PC-3 (cell line): ENCODE measurements around the gene MRPL1. TPM values are rescaled to one million over a fixed set of nuclear protein-coding genes. Genes with fewer than 3 reads are reported as not detected.
"Not testable (repeated sequence)": the region's sequence is repeated elsewhere in the genome, so short reads cannot be mapped to it uniquely, and the experiment has no call there.

Source experiments
- ATAC-seq: fragments of 200-7000 bp; cut with Tn5 transposase; 2 replicates; pipeline ENCODE4 v1.9.1; 2020; ENCODE audit warnings: mild to moderate bottlenecking, moderate library complexity
- BruUV-seq: library from RNA; stranded (reverse); fragments of 400-500 nt; replicated peaks from 2 replicates; lab custom pipeline; 2021; lab: Mats Ljungman, UMichigan
- CTCF ChIA-PET: fragments of 300-600 bp; sonication (Branson Sonifier 250); formaldehyde crosslinking; loops from one replicate; lab custom pipeline; 2022; ENCODE audit warnings: antibody characterized with exemption; lab: Charles Lee
- POLR2A ChIA-PET: fragments of 300-600 bp; sonication (Branson Sonifier 250); formaldehyde crosslinking; loops from one replicate; lab custom pipeline; 2022; ENCODE audit warnings: antibody characterized with exemption; ENCODE audit not compliant: unreplicated experiment; lab: Charles Lee
- DNase-seq: peaks from one replicate; pipeline ENCODE4 v3.0.0-alpha.2; 2015
- H2AFZ ChIP-seq: fragments of 300-600 bp; sonication (generic); 2 replicates; pipeline ENCODE4 v1.6.0; 2016; ENCODE audit warnings: antibody characterized with exemption, low read length
- H3F3A ChIP-seq: fragments of 300-600 bp; sonication (generic); one replicate; pipeline ENCODE4 v1.6.0; 2017; ENCODE audit warnings: antibody characterized with exemption, low read length, control low read depth, mild to moderate bottlenecking; ENCODE audit not compliant: unreplicated experiment
- H3K27ac ChIP-seq: fragments of 300-600 bp; sonication (generic); 2 replicates; pipeline ENCODE4 v1.5.1; 2016; ENCODE audit warnings: mild to moderate bottlenecking, low read length
- H3K27me3 ChIP-seq: fragments of 300-600 bp; sonication (generic); 2 replicates; pipeline ENCODE4 v1.6.1; 2016; ENCODE audit warnings: low read length, mixed read lengths
- H3K36me3 ChIP-seq: fragments of 300-600 bp; sonication (generic); 2 replicates; pipeline ENCODE4 v1.6.1; 2016; ENCODE audit warnings: low read depth, mixed run types, low read length, mixed read lengths
- H3K4me1 ChIP-seq: fragments of 300-600 bp; sonication (generic); 2 replicates; pipeline ENCODE4 v1.5.1; 2016; ENCODE audit warnings: low read length; ENCODE audit not compliant: insufficient read depth
- H3K4me2 ChIP-seq: fragments of 300-600 bp; sonication (generic); 2 replicates; pipeline ENCODE4 v1.6.0; 2016; ENCODE audit warnings: low read length
- H3K4me3 ChIP-seq: fragments of 300-600 bp; sonication (generic); 2 replicates; pipeline ENCODE4 v1.5.1; 2016; ENCODE audit warnings: mild to moderate bottlenecking, low read length, mixed read lengths
- H3K79me2 ChIP-seq: fragments of 300-600 bp; sonication (generic); 2 replicates; pipeline ENCODE4 v1.6.1; 2017; ENCODE audit warnings: low read length, mixed read lengths
- H3K9ac ChIP-seq: fragments of 300-600 bp; sonication (generic); 2 replicates; pipeline ENCODE4 v1.6.0; 2016; ENCODE audit warnings: mild to moderate bottlenecking, low read length
- H3K9me2 ChIP-seq: fragments of 300-600 bp; sonication (generic); replicated peaks from 2 replicates; pipeline ENCODE4 v1.6.1; 2016; ENCODE audit warnings: mixed run types, low read length, mixed read lengths
- H3K9me3 ChIP-seq: fragments of 300-600 bp; sonication (generic); 2 replicates; pipeline ENCODE4 v1.6.1; 2016; ENCODE audit warnings: low read length, mixed read lengths
- H4K20me1 ChIP-seq: fragments of 300-600 bp; sonication (generic); 2 replicates; pipeline ENCODE4 v1.6.1; 2016; ENCODE audit warnings: low read length, mixed read lengths
- CTCF ChIP-seq: fragments of 300-600 bp; sonication (generic); conservative IDR thresholded peaks from 2 replicates; pipeline ENCODE4 v1.5.1; 2017; ENCODE audit warnings: antibody characterized with exemption, low read depth, mild to moderate bottlenecking, low read length
- EZH2 ChIP-seq: fragments of 300-600 bp; sonication (generic); IDR thresholded peaks from one replicate; pipeline ENCODE4 v1.6.1; 2017; ENCODE audit warnings: antibody characterized with exemption, mild to moderate bottlenecking, low read length; ENCODE audit not compliant: unreplicated experiment
- EZH2phosphoT487 ChIP-seq: fragments of 300-600 bp; sonication (generic); IDR thresholded peaks from 2 replicates; pipeline ENCODE4 v1.6.1; 2018; ENCODE audit warnings: mild to moderate bottlenecking, antibody characterized with exemption, low read length, borderline replicate concordance
- intact Hi-C: fragments of 100-400 bp; cut with micrococcal nuclease; formaldehyde crosslinking; loops from 2 replicates; pipeline ENCODE4 v1.9.0; 2023
- total RNA-seq: library from RNA; depleted of rRNA; stranded (reverse); fragments of >200 nt; gene quantifications from 2 replicates; pipeline ENCODE4 v1.2.3, GENCODE V29; 2014

Gene MRPL1
- total RNA-seq, 1 experiment from 2014 or later: 23.0 TPM

DNA sequence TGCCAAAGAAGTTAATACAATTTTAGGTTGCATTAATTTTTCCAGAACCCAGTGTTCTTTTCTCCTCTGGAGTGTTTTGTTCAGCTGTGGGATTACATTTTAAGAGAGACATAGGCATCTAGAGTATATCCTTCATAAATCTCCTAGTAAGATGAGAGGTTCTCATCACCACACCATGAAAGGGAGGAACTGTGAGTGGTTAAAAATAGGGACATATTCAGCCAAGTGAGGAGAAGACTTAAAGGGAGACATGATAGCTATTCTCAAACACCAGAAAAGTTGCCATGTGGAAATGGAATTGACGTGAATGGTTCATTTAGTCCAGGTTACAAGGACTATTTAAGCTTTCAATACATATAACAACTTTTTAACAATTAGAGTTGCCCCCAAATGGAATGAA lies 6.5 kb upstream of the MRPL1 start:
- Histone ChIP-seq H3K27ac (no peak overlapping the region), H4K20me1 (no peaks in the 10 kb centered on the region), H3K9me3 (no peaks in the 10 kb centered on the region), H3K4me1 (no peaks in the 10 kb centered on the region; the same call in 1 of the 2 replicates), H3K4me2 (no peak overlapping the region), H3F3A (no peaks in the 10 kb centered on the region), H3K9me2 (no peaks in the 10 kb centered on the region), H3K9ac (no peak overlapping the region), H3K79me2 (no peaks in the 10 kb centered on the region), H3K4me3 (no peak overlapping the region), H2AFZ (no peak overlapping the region), H3K36me3 (no peaks in the 10 kb centered on the region), H3K27me3 (no peaks in the 10 kb centered on the region)
- TF ChIP-seq CTCF: no peak
- TF ChIP-seq EZH2phosphoT487: no peak
- TF ChIP-seq EZH2: no peak
- intact Hi-C loops: no loop called here
- ChIA-PET CTCF (no interaction called here), POLR2A (no interaction called here)
- DNase-seq: no peak
- no peak for ATAC-seq
- no TSS peak for BruUV-seq

GRCh38 chr4:77859256-77859655 lies 3.4 kb upstream of the MRPL1 start:
- TF ChIP-seq CTCF (no peak), EZH2phosphoT487 (no peak), EZH2 (no peak)
- BruUV-seq: no TSS peak
- no peaks in the 10 kb centered on the region for H4K20me1 ChIP-seq
- H3K79me2 ChIP-seq: peaks cover 15% of the 10 kb centered on the region
- H3K9ac ChIP-seq: no peak overlapping the region
- no peak overlapping the region for H3K27ac ChIP-seq
- H3F3A ChIP-seq: no peaks in the 10 kb centered on the region
- no peak for DNase-seq
- no peaks in the 10 kb centered on the region for H3K36me3 ChIP-seq
- peaks cover 13% of the 10 kb centered on the region; the same call in 1 of the 2 replicates for H3K4me1 ChIP-seq
- no peaks in the 10 kb centered on the region for H3K27me3 ChIP-seq
- no peaks in the 10 kb centered on the region for H3K9me2 ChIP-seq
- intact Hi-C loops: no loop called here
- ChIA-PET CTCF (no interaction called here), POLR2A (interaction anchor here (0.5 kb wide), 1 partner anchor 28 kb away, joined by 3 read pairs; no protein-coding TSS in a partner anchor)
- H3K4me2 ChIP-seq: no peak overlapping the region
- no peak overlapping the region for H2AFZ ChIP-seq
- H3K9me3 ChIP-seq: no peaks in the 10 kb centered on the region
- no peak for ATAC-seq
- no peak overlapping the region for H3K4me3 ChIP-seq

DNA sequence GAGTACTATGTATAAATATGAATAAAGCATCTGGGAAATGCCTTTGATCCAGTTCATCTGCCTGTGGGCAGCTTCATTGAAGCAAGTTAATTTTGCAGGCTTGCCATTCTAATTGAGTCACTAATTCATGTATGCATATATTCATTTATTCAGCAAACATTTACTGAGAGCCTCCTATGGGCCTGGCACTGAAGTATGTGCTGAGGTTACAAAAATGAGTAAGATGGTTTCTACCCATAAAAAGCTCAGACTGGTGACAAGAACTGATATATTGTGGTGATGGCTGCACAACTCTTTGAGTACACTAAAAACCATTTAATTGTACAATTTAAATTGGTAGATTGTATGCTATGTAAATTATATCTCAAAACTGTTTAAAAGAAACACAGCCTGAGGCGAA lies 1.1 kb upstream of the MRPL1 start:
- Histone ChIP-seq H3K4me1 (peaks cover 16% of the 10 kb centered on the region; the same call in 1 of the 2 replicates), H3K9ac (peak overlapping the region; percentile 96), H3F3A (no peaks in the 10 kb centered on the region), H3K4me3 (peak overlapping the region; percentile 89), H3K27me3 (no peaks in the 10 kb centered on the region), H3K9me3 (no peaks in the 10 kb centered on the region), H3K9me2 (no peaks in the 10 kb centered on the region), H3K79me2 (peaks cover 37% of the 10 kb centered on the region), H3K36me3 (no peaks in the 10 kb centered on the region; the same call in 1 of the 2 replicates), H3K27ac (peak overlapping the region; percentile 83), H3K4me2 (peak overlapping the region; percentile 95), H2AFZ (peak overlapping the region; percentile 99), H4K20me1 (no peaks in the 10 kb centered on the region)
- intact Hi-C loops: loop anchor here (5.0 kb wide), 1 partner anchor 196 kb away; the partner anchor contains the start of gene FRAS1
- ChIA-PET CTCF (interaction anchor here (0.8 kb wide), 1 partner anchor 32 kb away, joined by 3 read pairs; no protein-coding TSS in a partner anchor), POLR2A (interaction anchor here (0.6 kb wide), 2 partner anchors 19 to 1306 kb away, joined by 3 to 5 read pairs; no protein-coding TSS in a partner anchor)
- DNase-seq (no peak), ATAC-seq (no peak)
- BruUV-seq: no TSS peak
- TF ChIP-seq EZH2 (no peak), CTCF (no peak), EZH2phosphoT487 (no peak)

DNA sequence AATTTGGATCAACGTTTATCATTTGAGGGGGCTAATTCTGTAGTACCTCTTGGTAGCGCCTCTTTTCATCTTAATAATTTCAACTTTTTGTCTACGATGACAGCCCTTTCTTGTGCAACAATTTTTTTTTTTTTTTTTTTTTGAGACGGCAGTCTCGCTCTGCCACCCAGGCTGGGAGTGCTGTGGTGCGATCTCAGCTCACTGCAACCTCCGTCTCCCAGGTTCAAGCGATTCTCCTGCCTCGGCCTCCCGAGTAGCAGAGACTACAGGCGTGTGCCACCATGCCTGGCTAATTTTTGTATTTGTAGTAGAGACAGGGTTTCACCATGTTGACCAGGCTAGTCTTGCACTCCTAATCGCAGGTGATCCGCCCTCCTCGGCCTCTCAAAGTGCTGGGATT lies 711 bp downstream of the MRPL1 start:
- H3F3A ChIP-seq, H4K20me1 ChIP-seq, H3K9me2 ChIP-seq, POLR2A ChIA-PET, DNase-seq, H3K9me3 ChIP-seq, BruUV-seq, CTCF ChIA-PET, H3K27me3 ChIP-seq, H3K36me3 ChIP-seq: not testable (repeated sequence)
- H2AFZ ChIP-seq: peak overlapping the region; percentile 99
- ATAC-seq: peak; percentile 11; the same call in 1 of the 2 replicates
- H3K4me3 ChIP-seq: peak overlapping the region; percentile 89
- H3K27ac ChIP-seq: peak overlapping the region; percentile 83; the same call in 1 of the 2 replicates
- peak overlapping the region; percentile 95 for H3K4me2 ChIP-seq
- H3K9ac ChIP-seq: peak overlapping the region; percentile 96
- H3K4me1 ChIP-seq: peaks cover 16% of the 10 kb centered on the region; the same call in 1 of the 2 replicates
- peaks cover 48% of the 10 kb centered on the region for H3K79me2 ChIP-seq
- intact Hi-C loops: loop anchor here (5.0 kb wide), 1 partner anchor 194 kb away; the partner anchor contains the start of gene FRAS1
